GM12874 (cell line): ENCODE results near the gene ARHGAP8.

Experiments used
- TF ChIP-seq, protein P1 (sequence below): IDR thresholded peaks from 2 replicates; pipeline ENCODE4 v1.5.1; 2011; ENCODE audit warnings: low read depth, mild to moderate bottlenecking, control low read depth, low read length, moderate library complexity; ENCODE audit not compliant: insufficient read depth

Gene ARHGAP8

GRCh38 chr22:44755956-44756361, 3.6 kb downstream of the ARHGAP8 start:
- TF ChIP-seq, protein P1, sequence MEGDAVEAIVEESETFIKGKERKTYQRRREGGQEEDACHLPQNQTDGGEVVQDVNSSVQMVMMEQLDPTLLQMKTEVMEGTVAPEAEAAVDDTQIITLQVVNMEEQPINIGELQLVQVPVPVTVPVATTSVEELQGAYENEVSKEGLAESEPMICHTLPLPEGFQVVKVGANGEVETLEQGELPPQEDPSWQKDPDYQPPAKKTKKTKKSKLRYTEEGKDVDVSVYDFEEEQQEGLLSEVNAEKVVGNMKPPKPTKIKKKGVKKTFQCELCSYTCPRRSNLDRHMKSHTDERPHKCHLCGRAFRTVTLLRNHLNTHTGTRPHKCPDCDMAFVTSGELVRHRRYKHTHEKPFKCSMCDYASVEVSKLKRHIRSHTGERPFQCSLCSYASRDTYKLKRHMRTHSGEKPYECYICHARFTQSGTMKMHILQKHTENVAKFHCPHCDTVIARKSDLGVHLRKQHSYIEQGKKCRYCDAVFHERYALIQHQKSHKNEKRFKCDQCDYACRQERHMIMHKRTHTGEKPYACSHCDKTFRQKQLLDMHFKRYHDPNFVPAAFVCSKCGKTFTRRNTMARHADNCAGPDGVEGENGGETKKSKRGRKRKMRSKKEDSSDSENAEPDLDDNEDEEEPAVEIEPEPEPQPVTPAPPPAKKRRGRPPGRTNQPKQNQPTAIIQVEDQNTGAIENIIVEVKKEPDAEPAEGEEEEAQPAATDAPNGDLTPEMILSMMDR, result no peak

DNA sequence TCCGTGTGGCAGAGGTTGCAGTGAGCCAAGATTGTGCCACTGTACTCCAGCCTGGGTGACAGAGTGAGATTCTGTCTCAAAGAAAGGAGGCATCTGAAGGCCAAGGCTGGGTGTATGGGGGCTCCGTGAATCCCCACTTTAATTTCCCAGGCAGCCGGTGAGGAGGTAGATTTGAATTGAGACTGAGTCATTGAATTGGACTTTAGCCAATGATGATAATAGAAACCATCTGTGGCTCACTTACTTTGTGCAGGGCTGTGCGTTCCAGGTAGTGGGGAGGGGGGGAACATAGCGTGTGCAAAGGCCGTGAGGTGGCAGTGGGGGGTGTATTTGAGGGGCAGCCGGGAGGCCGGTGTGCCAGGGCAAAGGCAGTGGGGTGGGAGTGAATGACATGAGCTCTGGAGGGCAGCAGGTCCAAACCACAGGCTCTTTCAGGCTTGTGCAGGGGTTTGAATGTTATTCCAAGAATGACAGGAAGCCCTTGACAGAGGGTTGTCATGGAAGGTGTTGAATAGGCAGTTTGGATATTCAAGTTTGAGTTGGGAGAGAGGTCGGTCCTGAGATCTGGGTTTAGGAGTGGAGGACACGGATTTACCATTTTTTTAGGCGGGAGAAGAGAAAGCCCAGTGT, 6.1 kb downstream of the ARHGAP8 start:
- TF ChIP-seq, protein P1, result no peak

DNA sequence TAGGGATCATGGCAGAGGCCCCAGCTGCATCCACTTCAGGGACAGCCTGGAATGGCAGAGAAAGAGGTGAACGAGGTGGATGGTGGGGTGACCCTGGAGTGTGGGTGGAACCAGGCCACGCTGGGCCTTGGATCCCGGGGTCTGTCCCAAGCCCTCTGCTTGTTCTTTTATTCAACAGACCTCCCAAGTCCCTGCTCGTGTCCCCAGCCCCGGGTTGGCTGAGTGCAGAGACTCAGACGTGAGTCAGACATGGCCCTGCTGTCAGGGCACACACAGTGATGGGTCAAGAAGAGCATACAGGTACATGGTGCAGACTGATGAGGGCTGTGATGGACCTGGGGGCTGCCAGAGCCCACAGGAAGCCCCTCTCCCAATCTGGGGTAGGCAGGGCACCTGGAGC, 6.6 kb downstream of the ARHGAP8 start:
- TF ChIP-seq, protein P1, result no peak

DNA sequence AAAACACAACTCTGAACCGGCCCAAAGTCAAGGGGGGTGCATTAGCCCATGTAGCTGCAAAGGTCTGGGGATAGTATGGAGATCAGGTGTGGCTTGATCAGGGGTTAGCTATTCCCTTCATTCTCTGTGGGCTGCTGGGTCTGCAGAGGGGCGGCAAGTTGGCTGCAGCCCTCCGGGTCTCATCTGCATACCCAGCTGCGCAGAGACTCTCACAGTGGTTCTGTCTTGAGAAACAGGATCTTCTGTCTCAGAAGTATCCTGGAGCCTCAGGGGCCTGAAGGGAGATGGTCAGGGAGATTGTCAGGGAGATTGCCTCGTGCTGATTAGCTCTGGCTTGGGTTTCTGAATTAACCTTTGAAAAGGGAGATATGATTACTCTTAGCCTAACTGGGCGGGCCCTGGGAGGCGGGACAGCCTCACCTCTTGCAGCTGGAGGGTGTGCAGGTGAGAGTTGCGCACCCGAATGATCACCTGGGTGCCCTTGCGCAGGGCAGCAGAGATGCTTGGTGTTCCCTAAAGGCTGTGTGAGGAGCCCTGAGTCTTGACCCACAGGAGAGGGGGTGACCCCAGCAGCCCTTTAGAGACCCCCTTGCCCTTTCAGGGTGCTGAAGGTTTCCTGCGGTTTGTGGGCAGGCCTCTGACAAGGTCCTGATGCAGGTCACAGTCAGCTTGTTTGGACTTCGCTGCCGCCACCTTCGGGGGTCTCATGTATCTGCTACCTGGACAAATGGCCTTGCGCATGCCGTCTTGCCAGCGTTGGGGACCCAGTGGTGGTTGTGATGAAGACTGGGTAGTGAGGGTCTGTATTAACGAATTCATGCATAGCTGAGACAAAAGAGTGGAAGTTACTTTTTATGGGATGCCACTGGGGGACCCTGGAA, 7.3 kb downstream of the ARHGAP8 start:
- TF ChIP-seq, protein P1, result no peak

DNA sequence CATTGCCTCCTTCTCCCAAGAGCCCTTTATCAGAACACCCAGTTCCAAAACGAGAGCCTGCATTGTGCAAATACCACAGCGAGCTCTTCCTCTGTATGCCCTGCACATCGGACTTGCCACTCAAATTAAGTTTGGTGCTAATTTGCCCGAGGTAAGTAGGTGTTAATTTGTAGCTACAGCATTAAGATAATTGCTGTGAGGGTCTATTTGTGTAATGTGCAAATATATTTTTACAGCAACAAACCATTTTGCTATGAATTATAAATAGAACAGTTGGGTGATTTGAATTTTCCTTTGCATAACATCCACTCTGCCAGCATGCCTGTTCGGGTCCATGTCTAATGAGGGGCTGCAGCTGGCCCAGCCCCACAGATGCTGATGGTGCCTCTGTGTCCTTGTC, 8.1 kb downstream of the ARHGAP8 start:
- TF ChIP-seq, protein P1, result no peak

- TF ChIP-seq, protein P1, result no peak
Measured at GRCh38 chr22:44761025-44761424, 8.7 kb downstream of the ARHGAP8 start.

DNA sequence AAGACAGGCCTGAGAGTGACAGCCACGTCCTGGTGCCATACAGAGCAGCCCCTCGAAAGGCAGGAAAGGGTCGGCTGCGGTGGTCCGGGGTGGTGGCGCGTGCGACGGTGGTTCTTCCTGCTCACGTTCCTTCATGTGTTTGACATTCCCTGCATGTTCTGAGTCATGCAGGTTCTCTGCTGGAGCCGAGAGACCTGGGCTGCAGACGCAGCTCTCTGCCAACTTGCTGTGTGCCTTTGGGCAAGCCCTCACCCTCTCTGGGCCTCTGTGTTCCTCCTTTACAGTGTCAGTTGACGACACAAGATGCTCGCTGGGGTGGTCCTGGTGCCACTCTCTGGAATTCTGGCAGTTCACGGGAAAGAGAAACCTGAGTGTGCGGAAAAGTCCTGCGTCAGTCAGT, 12.0 kb downstream of the ARHGAP8 start:
- TF ChIP-seq, protein P1, result no peak
